ENCODE measurements around the gene HOXC9. TPM values are rescaled to one million over a fixed set of nuclear protein-coding genes. Genes with fewer than 3 reads are reported as not detected.
A peak's percentile ranks its signal among the peaks of the same experiment; 100 is the strongest.

HOXC9 gene
- total and polyA plus RNA-seq, 7 donors: 6.4 to 31.1 (median 11.3) TPM

- ATAC-seq: no peak
- peak overlapping the region; percentile 95 for H3K27ac ChIP-seq
- H3K4me3 ChIP-seq: peak overlapping the region; percentile 79
- H3K27me3 ChIP-seq (ENCODE audit: insufficient read depth in 3 of 3, low read length in 2 of 3): peaks cover 0 to 3% (median 0%) of the 10 kb centered on the region in 3 donors
- H3K9me3 ChIP-seq: no peaks in the 10 kb centered on the region
- 1% methylated on average over 20 to 21 of the region's 21 CpGs for WGBS, 3 donors
- peaks cover 25% of the 10 kb centered on the region for H3K4me1 ChIP-seq
- H3K36me3 ChIP-seq (ENCODE audit: insufficient read depth in 1 of 2, low read depth in 1 of 2): no peaks in the 10 kb centered on the region
- intact Hi-C loops (cut with DNase I): loop anchor here (2.0 to 10.0 kb wide), 3 partner anchors 229 to 389 kb away; no protein-coding TSS in a partner anchor
- DNase-seq: no peak
- no peak for TF ChIP-seq CTCF (IDR thresholded peaks at IDR 0.05)
These were observed 14.3 kb upstream of the HOXC9 start for GRCh38 chr12:53985692-53985993.

- no peak for TF ChIP-seq CTCF (IDR thresholded peaks at IDR 0.05)
- Histone ChIP-seq H3K36me3 (ENCODE audit: insufficient read depth in 1 of 2, low read depth in 1 of 2) (no peaks in the 10 kb centered on the region), H3K9me3 (no peaks in the 10 kb centered on the region), H3K4me3 (peak overlapping the region; percentile 79), H3K27me3 (ENCODE audit: insufficient read depth in 3 of 3, low read length in 2 of 3) (peaks cover 0 to 5% (median 0%) of the 10 kb centered on the region in 3 donors), H3K4me1 (peaks cover 28% of the 10 kb centered on the region), H3K27ac (peak overlapping the region; percentile 95)
- ATAC-seq: peak; percentile 45 to 65 (median 47)
- WGBS, 3 donors: 1 to 3% (median 1%) methylated on average over 29 to 50 of the region's 50 CpGs
- intact Hi-C loops (cut with DNase I): loop anchor here (2.0 to 10.0 kb wide), 4 partner anchors 219 to 389 kb away; no protein-coding TSS in a partner anchor
- DNase-seq: peak in 1 of 2 donors; percentile 79
These were observed 13.8 kb upstream of the HOXC9 start for GRCh38 chr12:53985994-53986685.

GRCh38 chr12:53986686-53987483, 13.1 kb upstream of the HOXC9 start:
- intact Hi-C loops (cut with DNase I): loop anchor here (2.0 to 10.0 kb wide), 3 partner anchors 218 to 388 kb away; no protein-coding TSS in a partner anchor
- TF ChIP-seq CTCF (IDR thresholded peaks at IDR 0.05): no peak
- no peaks in the 10 kb centered on the region for H3K9me3 ChIP-seq
- peaks cover 35% of the 10 kb centered on the region for H3K4me1 ChIP-seq
- no peak for ATAC-seq
- H3K36me3 ChIP-seq (ENCODE audit: insufficient read depth in 1 of 2, low read depth in 1 of 2): no peaks in the 10 kb centered on the region
- peak overlapping the region; percentile 79 for H3K4me3 ChIP-seq
- H3K27me3 ChIP-seq (ENCODE audit: insufficient read depth in 3 of 3, low read length in 2 of 3): peaks cover 0 to 6% (median 0%) of the 10 kb centered on the region in 3 donors
- DNase-seq: peak in 1 of 2 donors; percentile 41
- H3K27ac ChIP-seq: peak overlapping the region; percentile 95
- 13 to 24% (median 13%) methylated on average over 21 of the region's 21 CpGs for WGBS, 3 donors

- intact Hi-C loops (cut with DNase I): loop anchor here (2.0 to 10.0 kb wide), 3 partner anchors 217 to 387 kb away; no protein-coding TSS in a partner anchor
- Histone ChIP-seq H3K36me3 (ENCODE audit: insufficient read depth in 1 of 2, low read depth in 1 of 2) (no peaks in the 10 kb centered on the region), H3K4me1 (peaks cover 41% of the 10 kb centered on the region)
These were observed 12.2 kb upstream of the HOXC9 start for GRCh38 chr12:53987787-53988230.

More at GRCh38 chr12:53987787-53988230, 12.2 kb upstream of the HOXC9 start:
- Histone ChIP-seq H3K27ac (peak overlapping the region; percentile 95), H3K9me3 (no peaks in the 10 kb centered on the region), H3K27me3 (ENCODE audit: insufficient read depth in 3 of 3, low read length in 2 of 3) (peaks cover 0 to 4% (median 0%) of the 10 kb centered on the region in 3 donors), H3K4me3 (peak overlapping the region; percentile 79)
- DNase-seq (no peak), ATAC-seq (no peak)
- no peak for TF ChIP-seq CTCF (IDR thresholded peaks at IDR 0.05)
- WGBS, 3 donors: 10 to 32% (median 23%) methylated on average over 4 of the region's 4 CpGs

All from psoas muscle (tissue), 8 donors.